Kidney (tissue), 22 donors: Measurements from ENCODE around the gene TAS2R38. TPM values are rescaled to one million over a fixed set of nuclear protein-coding genes. Genes with fewer than 3 reads are reported as not detected.

Experiments
- DNase-seq, 5 donors: peaks; one replicate each; pipeline ENCODE4 v3.0.0-alpha.2; 2013 to 2020
- FAIRE-seq: peaks from 2 replicates; lab custom pipeline; 2012; peaks lifted over from hg19 to GRCh38; lab: Jason Lieb, UNC
- H3K27ac ChIP-seq, 2 donors: one replicate each; pipeline ENCODE4 v1.7.0; 2013; ENCODE audit warnings: low read depth in 2 of 2, low read length in 2 of 2, inconsistent platforms in 1 of 2
- H3K27me3 ChIP-seq: one replicate; pipeline ENCODE4 v1.7.1; 2013; ENCODE audit warnings: low read length, inconsistent platforms; ENCODE audit not compliant: control insufficient read depth, insufficient read depth
- H3K36me3 ChIP-seq, 3 donors: one replicate each; pipeline versions ENCODE4 v1.7.0 to v1.7.1; 2013; ENCODE audit warnings: low read length in 3 of 3, control low read depth in 1 of 3, inconsistent platforms in 1 of 3; ENCODE audit not compliant: insufficient read depth in 3 of 3, control insufficient read depth in 2 of 3
- H3K4me1 ChIP-seq, 3 donors: one replicate each; pipeline versions ENCODE4 v1.7.0 to v1.7.1; 2013; ENCODE audit warnings: low read length in 3 of 3, inconsistent platforms in 1 of 3, low read depth in 1 of 3; ENCODE audit not compliant: control insufficient read depth in 2 of 3, insufficient read depth in 2 of 3
- H3K4me3 ChIP-seq, 3 donors: one replicate each; pipeline versions ENCODE4 v1.7.0 to v1.8.1; 2013; ENCODE audit warnings: low read length in 3 of 3, control low read depth in 1 of 3, inconsistent platforms in 1 of 3
- H3K9ac ChIP-seq, 3 donors: one replicate each; pipeline versions ENCODE4 v1.7.0 to v1.7.1; 2013; ENCODE audit warnings: low read length in 3 of 3, control low read depth in 1 of 3, inconsistent platforms in 1 of 3
- H3K9me3 ChIP-seq, 3 donors: one replicate each; pipeline versions ENCODE4 v1.7.0 to v1.7.1; 2013; ENCODE audit warnings: low read length in 3 of 3, control low read depth in 1 of 3, inconsistent platforms in 1 of 3; ENCODE audit not compliant: control insufficient read depth in 2 of 3, insufficient read depth in 1 of 3
- CTCF ChIP-seq: IDR thresholded peaks from 3 replicates; pipeline ENCODE4 v1.5.1; 2012; ENCODE audit warnings: mild to moderate bottlenecking, moderate library complexity, borderline replicate concordance; ENCODE audit not compliant: insufficient read depth; ENCODE audit errors: extremely low read depth
- intact Hi-C: fragments of 100-400 bp; cut with DNase I; formaldehyde crosslinking; loops from one replicate; pipeline ENCODE4 v1.11.1; 2022
- long read RNA-seq, 10 donors: library from polyadenylated mRNA in 1 of 10; unstranded in 1 of 10; transcript quantifications; one replicate each; pipeline ENCODE4 v2.0.0 and lab custom pipeline, GENCODE V29; 2021 to 2026
- polyA plus RNA-seq: library from polyadenylated mRNA; stranded (reverse); fragments of 350-450 nt; fragmentation: Illumina TruSeq; extraction: RNeasy Lipid Tissue Mini Kit (QIAGEN cat#74804); gene quantifications from one replicate; pipeline ENCODE4 v1.2.3, GENCODE V29; 2014; ENCODE audit warnings: low read depth, low replicate concordance; ENCODE audit not compliant: insufficient read depth
- total RNA-seq: library from RNA; stranded (reverse); fragmentation: NEBNext Ultra II Directional; extraction: Animal tissue kit (Norgen Biotek cat#: 25700); gene quantifications from one replicate; pipeline ENCODE4 v1.2.1, GENCODE V29; 2021
- donor health status: control.
- donor health status: control.
- donor health status: control.
- donor health status: control.
- donor health status: control.
- donor health status: DM: yes; HTN: yes; CAD: no.
- donor health status: Normal renal cell carcinoma (clear cell type).

TAS2R38 gene
- total RNA-seq = not detected
- polyA plus RNA-seq = not detected
- long read RNA-seq, donor 1 = 0 reads
- long read RNA-seq, donor 2 = 0 reads
- long read RNA-seq, donor 3 = 0 reads
- long read RNA-seq, donor 4 = 0 reads
- long read RNA-seq, donor 5 = 0 reads
- long read RNA-seq, donor 6, partial matches to known transcripts = 0 of 1 reads
- long read RNA-seq, donor 6, other reads (novel, unspliced or antisense) = 0 of 1 reads
- long read RNA-seq, donor 7 = 0 reads
- long read RNA-seq, donor 8 = 0 reads
- long read RNA-seq, donor 9 = 0 reads
- long read RNA-seq, donor 10 = 0 reads

GRCh38 chr7:141973673-141974072 lies at the start of gene TAS2R38:
Gene TAS2R38 (minus strand): TSS chr7:141973773. CDS start chr7:141973689, 84 bp downstream.
- Histone ChIP-seq H3K9me3 (no peaks in the 10 kb centered on the region), H3K4me1 (peaks cover 0 to 3% (median 0%) of the 10 kb centered on the region in 3 donors), H3K4me3 (no peak within 1 kb of the TSS), H3K36me3 (no peaks in the 10 kb centered on the region), H3K27ac (no peak within 1 kb of the TSS), H3K27me3 (no peaks in the 10 kb centered on the region), H3K9ac (no peak within 1 kb of the TSS)
- no peak for FAIRE-seq
- intact Hi-C loops = no loop called here
- no peak for TF ChIP-seq CTCF
- DNase-seq = no peak

GRCh38 chr7:142018154-142018553 lies 44.6 kb upstream of the TAS2R38 start:
- Histone ChIP-seq H3K9ac (no peak overlapping the region), H3K9me3 (no peaks in the 10 kb centered on the region), H3K36me3 (peaks cover 0 to 11% (median 0%) of the 10 kb centered on the region in 3 donors), H3K4me3 (no peak overlapping the region), H3K27me3 (no peaks in the 10 kb centered on the region), H3K27ac (no peak overlapping the region), H3K4me1 (peaks cover 0 to 13% (median 0%) of the 10 kb centered on the region in 3 donors)
- intact Hi-C loops = no loop called here
- FAIRE-seq (no peak), DNase-seq (no peak)
- no peak for TF ChIP-seq CTCF

- Histone ChIP-seq H3K27ac (no peak overlapping the region), H3K9ac (no peak overlapping the region), H3K9me3 (no peaks in the 10 kb centered on the region), H3K4me1 (peaks cover 0 to 16% (median 0%) of the 10 kb centered on the region in 3 donors), H3K4me3 (no peak overlapping the region), H3K36me3 (peaks cover 0 to 11% (median 0%) of the 10 kb centered on the region in 3 donors), H3K27me3 (no peaks in the 10 kb centered on the region)
- no peak for FAIRE-seq
- TF ChIP-seq CTCF = no peak
- intact Hi-C loops = no loop called here
- no peak for DNase-seq
Observed at GRCh38 chr7:142017451-142017850, 43.9 kb upstream of the TAS2R38 start.
